ENCODE data around the gene SLC9C1.

SLC9C1 gene

GRCh38 chr3:112126511-112126911, 167.5 kb downstream of the SLC9C1 start:
- TF ChIP-seq, protein P1, sequence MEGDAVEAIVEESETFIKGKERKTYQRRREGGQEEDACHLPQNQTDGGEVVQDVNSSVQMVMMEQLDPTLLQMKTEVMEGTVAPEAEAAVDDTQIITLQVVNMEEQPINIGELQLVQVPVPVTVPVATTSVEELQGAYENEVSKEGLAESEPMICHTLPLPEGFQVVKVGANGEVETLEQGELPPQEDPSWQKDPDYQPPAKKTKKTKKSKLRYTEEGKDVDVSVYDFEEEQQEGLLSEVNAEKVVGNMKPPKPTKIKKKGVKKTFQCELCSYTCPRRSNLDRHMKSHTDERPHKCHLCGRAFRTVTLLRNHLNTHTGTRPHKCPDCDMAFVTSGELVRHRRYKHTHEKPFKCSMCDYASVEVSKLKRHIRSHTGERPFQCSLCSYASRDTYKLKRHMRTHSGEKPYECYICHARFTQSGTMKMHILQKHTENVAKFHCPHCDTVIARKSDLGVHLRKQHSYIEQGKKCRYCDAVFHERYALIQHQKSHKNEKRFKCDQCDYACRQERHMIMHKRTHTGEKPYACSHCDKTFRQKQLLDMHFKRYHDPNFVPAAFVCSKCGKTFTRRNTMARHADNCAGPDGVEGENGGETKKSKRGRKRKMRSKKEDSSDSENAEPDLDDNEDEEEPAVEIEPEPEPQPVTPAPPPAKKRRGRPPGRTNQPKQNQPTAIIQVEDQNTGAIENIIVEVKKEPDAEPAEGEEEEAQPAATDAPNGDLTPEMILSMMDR (IDR thresholded peaks at IDR 0.05; ENCODE audit: insufficient read depth, missing control alignments) = no peak
- DNase-seq (ENCODE audit: insufficient read length, low spot score) (no peak), FAIRE-seq (no peak)

DNA sequence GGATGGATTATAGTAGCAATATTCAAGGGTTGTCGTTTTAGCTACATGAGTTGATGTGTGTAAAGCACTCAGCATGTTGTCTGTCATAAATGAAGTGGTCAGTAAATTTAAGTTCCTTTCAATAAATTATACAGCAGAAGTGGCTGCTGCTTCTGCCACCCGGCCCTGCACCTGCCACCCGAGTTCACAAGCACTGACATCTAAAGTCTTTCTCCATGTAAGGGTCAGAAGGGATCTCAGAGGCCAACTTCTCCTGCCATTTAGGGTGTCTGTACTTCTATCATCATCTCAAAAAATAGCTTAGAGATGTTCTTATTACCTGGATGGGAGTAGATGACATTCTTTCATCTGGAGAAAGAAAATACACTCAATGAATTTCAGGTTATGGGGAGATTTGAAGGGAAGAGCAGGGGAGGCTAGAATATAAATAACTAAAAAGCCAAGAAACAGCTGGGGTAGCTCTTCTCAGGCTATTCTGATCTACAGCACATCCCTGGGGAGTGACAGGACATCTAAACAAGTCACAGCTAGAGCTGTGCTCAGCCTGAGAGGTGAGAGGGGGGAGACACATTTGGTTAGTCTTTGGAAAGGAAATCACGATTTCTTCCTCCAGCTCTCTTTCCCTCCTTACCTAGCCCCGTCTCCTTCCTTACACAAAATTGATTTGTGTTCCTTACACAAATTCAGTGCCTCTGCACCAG, 169.0 kb downstream of the SLC9C1 start:
- DNase-seq (ENCODE audit: insufficient read length, low spot score) (no peak), FAIRE-seq (no peak)
- TF ChIP-seq, protein P1 (IDR thresholded peaks at IDR 0.05; ENCODE audit: insufficient read depth, missing control alignments) = no peak

DNA sequence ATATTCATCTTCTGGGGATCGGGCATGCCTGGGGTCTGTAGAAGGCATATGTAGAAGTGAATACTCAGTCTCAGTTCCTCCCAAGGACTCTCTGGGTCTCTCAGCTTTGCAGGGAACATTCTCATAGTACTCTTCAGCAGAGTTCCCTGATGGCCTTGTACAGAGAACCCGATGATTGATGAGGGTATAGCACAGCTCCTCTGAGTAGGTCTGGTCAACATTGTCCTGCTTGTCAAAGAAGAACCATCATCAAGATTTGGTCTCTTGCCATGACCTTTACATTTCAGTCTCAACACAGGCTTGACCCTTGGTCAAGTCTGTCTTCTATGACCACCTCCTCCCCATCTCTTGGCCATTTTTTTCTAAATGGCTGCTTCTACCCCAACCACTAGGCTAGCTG, 170.5 kb downstream of the SLC9C1 start:
- no peak for FAIRE-seq
- TF ChIP-seq, protein P1 (IDR thresholded peaks at IDR 0.05; ENCODE audit: insufficient read depth, missing control alignments) = no peak

GRCh38 chr3:112122870-112123269, 171.1 kb downstream of the SLC9C1 start:
- DNase-seq (ENCODE audit: insufficient read length, low spot score) (no peak), FAIRE-seq (no peak)
- TF ChIP-seq, protein P1 (IDR thresholded peaks at IDR 0.05; ENCODE audit: insufficient read depth, missing control alignments) = no peak

More for the DNA sequence above, 170.5 kb downstream of the SLC9C1 start:
- DNase-seq (ENCODE audit: insufficient read length, low spot score) = no peak

- TF ChIP-seq, protein P1 (IDR thresholded peaks at IDR 0.05; ENCODE audit: insufficient read depth, missing control alignments) = no peak
- FAIRE-seq (no peak), DNase-seq (ENCODE audit: insufficient read length, low spot score) (no peak)
Observed at GRCh38 chr3:112121577-112122547, 172.2 kb downstream of the SLC9C1 start.

DNA sequence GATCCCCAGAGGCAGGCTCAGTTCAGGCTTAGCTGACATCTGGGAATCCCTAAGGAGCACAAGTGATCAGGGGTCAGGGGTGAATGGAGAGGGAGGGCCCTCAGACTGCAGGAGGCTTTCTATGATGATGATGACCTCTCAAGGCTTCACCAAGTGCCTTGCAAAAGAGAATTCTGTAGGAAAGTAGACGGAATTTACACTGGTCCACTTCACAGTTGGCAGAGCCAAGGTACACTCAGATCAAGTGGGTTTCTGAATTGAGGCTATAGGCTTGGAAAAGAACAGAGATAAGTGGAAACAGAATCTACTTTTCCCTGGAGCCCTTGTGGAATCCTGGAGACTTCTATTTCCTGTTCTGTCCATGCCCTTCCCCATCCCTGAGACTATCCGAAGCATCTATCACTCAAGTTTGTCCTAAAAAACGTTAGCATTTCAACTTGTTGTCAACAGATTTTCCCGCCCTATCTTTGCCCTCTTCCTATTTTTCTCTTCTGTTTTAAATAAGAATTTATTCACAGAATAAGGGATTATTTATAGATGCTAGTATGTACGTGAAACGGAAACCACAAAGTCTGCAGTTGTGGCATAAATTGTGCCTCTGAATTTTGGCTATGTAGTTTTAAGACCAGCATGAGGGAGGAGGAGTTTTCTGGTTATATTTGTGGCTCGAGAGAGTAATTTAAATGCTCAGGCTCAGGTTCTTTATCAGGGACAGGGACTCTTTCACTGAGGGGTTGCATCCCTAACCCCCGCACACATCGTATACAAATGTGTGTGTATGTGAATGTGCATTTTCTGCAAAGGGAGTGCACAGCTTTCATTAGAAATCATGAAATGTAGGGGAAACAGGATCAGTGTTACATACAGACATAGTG, 173.8 kb downstream of the SLC9C1 start:
- no peak for FAIRE-seq

More for the DNA sequence above, 173.8 kb downstream of the SLC9C1 start:
- DNase-seq (ENCODE audit: insufficient read length, low spot score) = no peak
- TF ChIP-seq, protein P1 (IDR thresholded peaks at IDR 0.05; ENCODE audit: insufficient read depth, missing control alignments) = no peak
